WTC11 (cell line): ENCODE results near the gene SAMD4A.

Experiments used
- ELF4 ChIP-seq: sonication (generic); formaldehyde crosslinking; IDR thresholded peaks from 2 replicates; pipeline ENCODE4 v1.8.1; 2022; ENCODE audit warnings: low read depth, mild to moderate bottlenecking, moderate library complexity, missing genetic modification reagents
- ETV6 ChIP-seq: sonication (generic); formaldehyde crosslinking; IDR thresholded peaks from 2 replicates; pipeline ENCODE4 v1.8.1; 2022; ENCODE audit warnings: mild to moderate bottlenecking, missing genetic modification reagents
- FOXP1 ChIP-seq: sonication (generic); formaldehyde crosslinking; IDR thresholded peaks from 2 replicates; pipeline ENCODE4 v1.8.0; 2022; ENCODE audit warnings: missing genetic modification reagents, mild to moderate bottlenecking, moderate library complexity, borderline replicate concordance
- NFE2L1 ChIP-seq: sonication (generic); formaldehyde crosslinking; IDR thresholded peaks from 2 replicates; pipeline ENCODE4 v1.8.1; 2023; ENCODE audit warnings: missing genetic modification reagents
- NR3C1 ChIP-seq: sonication (generic); formaldehyde crosslinking; conservative IDR thresholded peaks from 2 replicates; pipeline ENCODE4 v1.8.1; 2023; ENCODE audit warnings: low read depth, mild to moderate bottlenecking, missing genetic modification reagents
- TEAD4 ChIP-seq: sonication (generic); formaldehyde crosslinking; IDR thresholded peaks from 2 replicates; pipeline ENCODE4 v1.8.0; 2022; ENCODE audit warnings: mild to moderate bottlenecking, missing genetic modification reagents
- ZNF232 ChIP-seq: sonication (generic); formaldehyde crosslinking; IDR thresholded peaks from 2 replicates; pipeline ENCODE4 v1.8.0; 2022; ENCODE audit warnings: mild to moderate bottlenecking, missing genetic modification reagents
- TF ChIP-seq, protein P1 (sequence below): fragments of 200-600 bp; IDR thresholded peaks from 2 replicates; pipeline ENCODE4 v1.8.0; 2022; ENCODE audit warnings: antibody characterized with exemption
- TF ChIP-seq, protein P2 (sequence below): sonication (generic); formaldehyde crosslinking; IDR thresholded peaks from 2 replicates; pipeline ENCODE4 v1.8.1; 2022; ENCODE audit warnings: low read depth, mild to moderate bottlenecking, moderate library complexity, missing genetic modification reagents, borderline replicate concordance
- TF ChIP-seq, protein P3 (sequence below): sonication (generic); formaldehyde crosslinking; IDR thresholded peaks from 2 replicates; pipeline ENCODE4 v1.8.1; 2023; ENCODE audit warnings: mild to moderate bottlenecking, missing genetic modification reagents
- TF ChIP-seq, protein P4 (sequence below): sonication (generic); formaldehyde crosslinking; IDR thresholded peaks from 2 replicates; pipeline ENCODE4 v1.8.0; 2022; ENCODE audit warnings: mild to moderate bottlenecking, missing genetic modification reagents
- TF ChIP-seq, protein P5 (sequence below): sonication (generic); formaldehyde crosslinking; IDR thresholded peaks from 2 replicates; pipeline ENCODE4 v1.8.0; 2023; ENCODE audit warnings: missing genetic modification reagents, mild to moderate bottlenecking, borderline replicate concordance

DNA sequence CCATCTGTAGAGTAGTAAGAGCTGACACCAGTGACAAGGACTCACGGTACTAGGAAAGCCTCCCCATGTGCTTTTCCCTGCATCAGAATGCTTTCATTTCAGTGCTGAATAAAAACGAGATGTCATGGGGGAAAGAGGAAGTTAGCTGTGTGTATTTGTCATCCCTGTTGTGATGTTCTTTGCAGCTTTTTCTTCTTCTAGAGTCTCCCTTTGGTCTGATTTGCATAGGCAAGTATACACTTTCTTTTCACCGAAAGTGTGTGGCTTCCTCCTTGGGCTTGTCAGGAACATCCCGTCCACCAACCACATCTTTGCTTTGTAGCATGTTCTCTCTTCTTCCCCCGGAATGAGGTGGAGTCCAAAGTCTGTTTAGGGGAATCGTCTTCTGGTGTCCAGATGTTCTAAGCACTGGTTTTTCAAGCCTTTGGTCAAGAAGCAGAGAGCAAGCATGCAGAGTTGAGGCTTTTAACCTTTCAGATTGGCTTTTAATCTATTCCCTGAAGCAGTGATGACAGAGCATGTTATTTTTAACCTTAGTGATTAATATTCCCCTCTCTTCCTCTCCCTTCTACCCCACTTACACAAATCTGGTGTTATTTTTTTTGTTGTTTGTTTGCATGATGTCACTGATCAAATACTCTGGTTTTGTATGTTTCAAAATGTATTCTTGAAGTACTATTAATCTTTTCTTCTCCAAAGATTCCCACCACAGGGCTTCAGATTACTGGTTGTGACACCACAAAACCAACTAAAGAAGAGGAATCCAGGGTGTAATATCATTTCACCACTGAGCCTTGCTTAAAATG lies 163.4 kb downstream of the SAMD4A start:
- no peak for TF ChIP-seq FOXP1 (CRISPR knock-in tag)
- TF ChIP-seq, protein P1, sequence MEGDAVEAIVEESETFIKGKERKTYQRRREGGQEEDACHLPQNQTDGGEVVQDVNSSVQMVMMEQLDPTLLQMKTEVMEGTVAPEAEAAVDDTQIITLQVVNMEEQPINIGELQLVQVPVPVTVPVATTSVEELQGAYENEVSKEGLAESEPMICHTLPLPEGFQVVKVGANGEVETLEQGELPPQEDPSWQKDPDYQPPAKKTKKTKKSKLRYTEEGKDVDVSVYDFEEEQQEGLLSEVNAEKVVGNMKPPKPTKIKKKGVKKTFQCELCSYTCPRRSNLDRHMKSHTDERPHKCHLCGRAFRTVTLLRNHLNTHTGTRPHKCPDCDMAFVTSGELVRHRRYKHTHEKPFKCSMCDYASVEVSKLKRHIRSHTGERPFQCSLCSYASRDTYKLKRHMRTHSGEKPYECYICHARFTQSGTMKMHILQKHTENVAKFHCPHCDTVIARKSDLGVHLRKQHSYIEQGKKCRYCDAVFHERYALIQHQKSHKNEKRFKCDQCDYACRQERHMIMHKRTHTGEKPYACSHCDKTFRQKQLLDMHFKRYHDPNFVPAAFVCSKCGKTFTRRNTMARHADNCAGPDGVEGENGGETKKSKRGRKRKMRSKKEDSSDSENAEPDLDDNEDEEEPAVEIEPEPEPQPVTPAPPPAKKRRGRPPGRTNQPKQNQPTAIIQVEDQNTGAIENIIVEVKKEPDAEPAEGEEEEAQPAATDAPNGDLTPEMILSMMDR = no peak
- TF ChIP-seq NR3C1 (CRISPR knock-in tag) = no peak
- TF ChIP-seq, protein P2, sequence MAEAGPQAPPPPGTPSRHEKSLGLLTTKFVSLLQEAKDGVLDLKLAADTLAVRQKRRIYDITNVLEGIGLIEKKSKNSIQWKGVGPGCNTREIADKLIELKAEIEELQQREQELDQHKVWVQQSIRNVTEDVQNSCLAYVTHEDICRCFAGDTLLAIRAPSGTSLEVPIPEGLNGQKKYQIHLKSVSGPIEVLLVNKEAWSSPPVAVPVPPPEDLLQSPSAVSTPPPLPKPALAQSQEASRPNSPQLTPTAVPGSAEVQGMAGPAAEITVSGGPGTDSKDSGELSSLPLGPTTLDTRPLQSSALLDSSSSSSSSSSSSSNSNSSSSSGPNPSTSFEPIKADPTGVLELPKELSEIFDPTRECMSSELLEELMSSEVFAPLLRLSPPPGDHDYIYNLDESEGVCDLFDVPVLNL (CRISPR knock-in tag) = no peak
- no peak for TF ChIP-seq NFE2L1 (CRISPR knock-in tag)
- no peak for TF ChIP-seq ETV6 (CRISPR knock-in tag)
- TF ChIP-seq ZNF232 (CRISPR knock-in tag) = no peak
- TF ChIP-seq, protein P3, sequence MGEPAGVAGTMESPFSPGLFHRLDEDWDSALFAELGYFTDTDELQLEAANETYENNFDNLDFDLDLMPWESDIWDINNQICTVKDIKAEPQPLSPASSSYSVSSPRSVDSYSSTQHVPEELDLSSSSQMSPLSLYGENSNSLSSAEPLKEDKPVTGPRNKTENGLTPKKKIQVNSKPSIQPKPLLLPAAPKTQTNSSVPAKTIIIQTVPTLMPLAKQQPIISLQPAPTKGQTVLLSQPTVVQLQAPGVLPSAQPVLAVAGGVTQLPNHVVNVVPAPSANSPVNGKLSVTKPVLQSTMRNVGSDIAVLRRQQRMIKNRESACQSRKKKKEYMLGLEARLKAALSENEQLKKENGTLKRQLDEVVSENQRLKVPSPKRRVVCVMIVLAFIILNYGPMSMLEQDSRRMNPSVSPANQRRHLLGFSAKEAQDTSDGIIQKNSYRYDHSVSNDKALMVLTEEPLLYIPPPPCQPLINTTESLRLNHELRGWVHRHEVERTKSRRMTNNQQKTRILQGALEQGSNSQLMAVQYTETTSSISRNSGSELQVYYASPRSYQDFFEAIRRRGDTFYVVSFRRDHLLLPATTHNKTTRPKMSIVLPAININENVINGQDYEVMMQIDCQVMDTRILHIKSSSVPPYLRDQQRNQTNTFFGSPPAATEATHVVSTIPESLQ (CRISPR knock-in tag) = no peak
- TF ChIP-seq ELF4 (CRISPR knock-in tag) = no peak
- TF ChIP-seq TEAD4 (CRISPR knock-in tag) = no peak
- TF ChIP-seq, protein P4, sequence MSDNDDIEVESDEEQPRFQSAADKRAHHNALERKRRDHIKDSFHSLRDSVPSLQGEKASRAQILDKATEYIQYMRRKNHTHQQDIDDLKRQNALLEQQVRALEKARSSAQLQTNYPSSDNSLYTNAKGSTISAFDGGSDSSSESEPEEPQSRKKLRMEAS (CRISPR knock-in tag) = no peak
- TF ChIP-seq, protein P5, sequence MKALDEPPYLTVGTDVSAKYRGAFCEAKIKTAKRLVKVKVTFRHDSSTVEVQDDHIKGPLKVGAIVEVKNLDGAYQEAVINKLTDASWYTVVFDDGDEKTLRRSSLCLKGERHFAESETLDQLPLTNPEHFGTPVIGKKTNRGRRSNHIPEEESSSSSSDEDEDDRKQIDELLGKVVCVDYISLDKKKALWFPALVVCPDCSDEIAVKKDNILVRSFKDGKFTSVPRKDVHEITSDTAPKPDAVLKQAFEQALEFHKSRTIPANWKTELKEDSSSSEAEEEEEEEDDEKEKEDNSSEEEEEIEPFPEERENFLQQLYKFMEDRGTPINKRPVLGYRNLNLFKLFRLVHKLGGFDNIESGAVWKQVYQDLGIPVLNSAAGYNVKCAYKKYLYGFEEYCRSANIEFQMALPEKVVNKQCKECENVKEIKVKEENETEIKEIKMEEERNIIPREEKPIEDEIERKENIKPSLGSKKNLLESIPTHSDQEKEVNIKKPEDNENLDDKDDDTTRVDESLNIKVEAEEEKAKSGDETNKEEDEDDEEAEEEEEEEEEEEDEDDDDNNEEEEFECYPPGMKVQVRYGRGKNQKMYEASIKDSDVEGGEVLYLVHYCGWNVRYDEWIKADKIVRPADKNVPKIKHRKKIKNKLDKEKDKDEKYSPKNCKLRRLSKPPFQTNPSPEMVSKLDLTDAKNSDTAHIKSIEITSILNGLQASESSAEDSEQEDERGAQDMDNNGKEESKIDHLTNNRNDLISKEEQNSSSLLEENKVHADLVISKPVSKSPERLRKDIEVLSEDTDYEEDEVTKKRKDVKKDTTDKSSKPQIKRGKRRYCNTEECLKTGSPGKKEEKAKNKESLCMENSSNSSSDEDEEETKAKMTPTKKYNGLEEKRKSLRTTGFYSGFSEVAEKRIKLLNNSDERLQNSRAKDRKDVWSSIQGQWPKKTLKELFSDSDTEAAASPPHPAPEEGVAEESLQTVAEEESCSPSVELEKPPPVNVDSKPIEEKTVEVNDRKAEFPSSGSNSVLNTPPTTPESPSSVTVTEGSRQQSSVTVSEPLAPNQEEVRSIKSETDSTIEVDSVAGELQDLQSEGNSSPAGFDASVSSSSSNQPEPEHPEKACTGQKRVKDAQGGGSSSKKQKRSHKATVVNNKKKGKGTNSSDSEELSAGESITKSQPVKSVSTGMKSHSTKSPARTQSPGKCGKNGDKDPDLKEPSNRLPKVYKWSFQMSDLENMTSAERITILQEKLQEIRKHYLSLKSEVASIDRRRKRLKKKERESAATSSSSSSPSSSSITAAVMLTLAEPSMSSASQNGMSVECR = no peak
